K562 (cell line): ENCODE results near the gene DEPDC4.

Experiments used
- CHD1 ChIP-seq: fragments of 200-600 bp; sonication (generic); IDR thresholded peaks from one replicate; pipeline ENCODE4 v1.6.1; 2012; ENCODE audit warnings: mild to moderate bottlenecking, moderate library complexity, low read length, inconsistent platforms
- CTCF ChIP-seq, 3 experiments: IDR thresholded peaks in 2 of 3; conservative IDR thresholded peaks in 1 of 3; 2 replicates each; pipeline ENCODE4 v1.5.1; 2011 to 2012; ENCODE audit warnings: low read length in 3 of 3, mild to moderate bottlenecking in 3 of 3, control low read depth in 2 of 3, improper control_type of control experiment in 1 of 3, inconsistent platforms in 1 of 3, low read depth in 1 of 3, mixed read lengths in 1 of 3, moderate library complexity in 1 of 3; ENCODE audit not compliant: insufficient read depth in 2 of 3
- MLX ChIP-seq, 2 experiments: fragments of 450-650 bp in 1 of 2; sonication (generic) in 1 of 2; formaldehyde crosslinking; conservative IDR thresholded peaks; 2 replicates each; pipeline versions ENCODE4 v1.4.0 to v1.8.1; 2020 to 2022; ENCODE audit warnings: mild to moderate bottlenecking in 1 of 2, missing genetic modification reagents in 1 of 2
- POLR2G ChIP-seq: fragments of 200-400 bp; formaldehyde crosslinking; IDR thresholded peaks from 2 replicates; pipeline ENCODE4 v1.6.1; 2017; ENCODE audit warnings: low read depth, mild to moderate bottlenecking, antibody characterized with exemption, low read length, moderate library complexity

GRCh38 chr12:100253437-100253836 is 13.4 kb downstream of the DEPDC4 start:
- TF ChIP-seq CHD1 (no peak), POLR2G (no peak), CTCF (IDR thresholded peaks at IDR 0.05 in 2 of 3, conservative IDR thresholded peaks at IDR 0.05 in 1 of 3; ENCODE audit: insufficient read depth in 2 of 3, low read depth in 1 of 3, low read length in 3 of 3) (no peak), MLX (CRISPR knock-in tag; conservative IDR thresholded peaks at IDR 0.05) (no peak)
